Mesendoderm (in vitro differentiated cells): ENCODE results near the gene GJA4.

Experiments used
- DNase-seq: peaks from one replicate; pipeline ENCODE4 v3.0.0; 2013
- H2AK5ac ChIP-seq: 2 replicates; pipeline ENCODE4 v1.6.1; 2013; ENCODE audit warnings: low read length, inconsistent platforms
- H2BK120ac ChIP-seq: 2 replicates; pipeline ENCODE4 v1.6.1; 2013; ENCODE audit warnings: low read depth, mild to moderate bottlenecking, low read length, moderate library complexity, mixed read lengths
- H2BK15ac ChIP-seq: replicated peaks from 2 replicates; pipeline ENCODE4 v1.6.1; 2013; ENCODE audit warnings: low read depth, mild to moderate bottlenecking, moderate library complexity
- H2BK5ac ChIP-seq: 2 replicates; pipeline ENCODE4 v1.6.1; 2013; ENCODE audit warnings: low read length, inconsistent platforms
- H3K18ac ChIP-seq: 2 replicates; pipeline ENCODE4 v1.6.1; 2013; ENCODE audit warnings: mild to moderate bottlenecking, low read length, mixed read lengths
- H3K23ac ChIP-seq: one replicate; pipeline ENCODE4 v1.6.1; 2013; ENCODE audit warnings: low read length
- H3K27ac ChIP-seq: 2 replicates; pipeline ENCODE4 v1.5.1; 2013; ENCODE audit warnings: low read depth, mild to moderate bottlenecking, inconsistent platforms, low read length, moderate library complexity
- H3K27me3 ChIP-seq: 2 replicates; pipeline ENCODE4 v1.6.1; 2013; ENCODE audit warnings: low read length, control low read depth, mild to moderate bottlenecking, inconsistent platforms; ENCODE audit not compliant: insufficient read depth, poor library complexity
- H3K36me3 ChIP-seq: 2 replicates; pipeline ENCODE4 v1.6.1; 2013; ENCODE audit warnings: low read length, inconsistent platforms; ENCODE audit not compliant: control insufficient read depth, insufficient read depth
- H3K4ac ChIP-seq: one replicate; pipeline ENCODE4 v1.6.1; 2013; ENCODE audit warnings: low read depth, mild to moderate bottlenecking, low read length, moderate library complexity
- H3K4me1 ChIP-seq: 2 replicates; pipeline ENCODE4 v1.6.1; 2013; ENCODE audit warnings: low read depth, low read length, inconsistent platforms; ENCODE audit not compliant: control insufficient read depth
- H3K4me2 ChIP-seq: 2 replicates; pipeline ENCODE4 v1.6.1; 2013; ENCODE audit warnings: low read length
- H3K4me3 ChIP-seq: 2 replicates; pipeline ENCODE4 v1.5.1; 2013; ENCODE audit warnings: mild to moderate bottlenecking, low read length
- H3K56ac ChIP-seq: one replicate; pipeline ENCODE4 v1.6.1; 2013; ENCODE audit warnings: low read length
- H3K79me1 ChIP-seq: 2 replicates; pipeline ENCODE4 v1.6.1; 2013; ENCODE audit warnings: low read length, inconsistent platforms
- H3K79me2 ChIP-seq: 2 replicates; pipeline ENCODE4 v1.6.1; 2013; ENCODE audit warnings: mild to moderate bottlenecking, low read length; ENCODE audit not compliant: control insufficient read depth, insufficient read depth
- H3K9ac ChIP-seq: 2 replicates; pipeline ENCODE4 v1.6.1; 2013; ENCODE audit warnings: low read length, inconsistent platforms
- H4K5ac ChIP-seq: one replicate; pipeline ENCODE4 v1.6.1; 2013; ENCODE audit warnings: low read length
- H4K8ac ChIP-seq: one replicate; pipeline ENCODE4 v1.6.1; 2013; ENCODE audit warnings: low read depth, mild to moderate bottlenecking, control low read depth, low read length, moderate library complexity
- WGBS: extraction: QIAGEN DNeasy Blood & Tissue Kit; methylation state at CpG from one replicate; pipeline ENCODE4 v1.1.7; 2013; ENCODE audit warnings: low lambda C conversion rate, missing lambda C conversion rate; ENCODE audit not compliant: insufficient coverage; ENCODE audit errors: extremely low coverage; 5-methylcytosine and 5-hydroxymethylcytosine counted together

GJA4 gene

DNA sequence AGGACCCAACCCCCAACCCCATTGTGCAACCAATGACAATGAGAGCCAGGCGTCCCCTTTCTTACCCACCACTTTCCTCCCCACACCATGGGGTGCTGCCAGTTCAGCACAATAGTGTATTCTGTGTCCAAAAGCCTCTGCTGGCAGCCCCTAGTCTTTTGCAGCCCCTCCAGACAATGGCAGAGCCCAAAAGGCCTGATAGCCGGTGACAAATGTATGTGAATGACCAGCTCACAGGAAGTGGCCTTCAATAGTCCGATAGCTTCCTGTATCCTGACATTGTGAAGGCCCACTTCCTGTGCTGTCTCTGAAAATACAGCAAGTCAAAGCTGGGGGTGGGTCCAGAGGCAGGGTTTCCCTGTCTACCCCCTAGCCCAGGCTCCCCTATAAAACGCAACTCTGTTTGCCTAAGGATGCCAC is 50.2 kb downstream of the GJA4 start:
- Histone ChIP-seq H2BK15ac (no peak overlapping the region), H3K4ac (peak overlapping the region; percentile 41), H3K79me2 (no peaks in the 10 kb centered on the region), H2BK5ac (peak overlapping the region; percentile 75), H3K27me3 (no peaks in the 10 kb centered on the region), H3K56ac (peak overlapping the region; percentile 71), H3K4me1 (peaks cover 22% of the 10 kb centered on the region), H3K36me3 (no peaks in the 10 kb centered on the region), H3K4me2 (no peak overlapping the region), H3K9ac (no peak overlapping the region), H3K4me3 (no peak overlapping the region), H3K79me1 (no peaks in the 10 kb centered on the region), H3K27ac (peak overlapping the region; percentile 87), H3K23ac (no peak overlapping the region), H3K18ac (peak overlapping the region; percentile 60), H4K8ac (no peak overlapping the region), H2AK5ac (no peak overlapping the region), H4K5ac (no peak overlapping the region), H2BK120ac (no peak overlapping the region)
- WGBS: no CpG with 5 or more reads among the region's 4 CpGs
- peak; percentile 67 for DNase-seq

DNA sequence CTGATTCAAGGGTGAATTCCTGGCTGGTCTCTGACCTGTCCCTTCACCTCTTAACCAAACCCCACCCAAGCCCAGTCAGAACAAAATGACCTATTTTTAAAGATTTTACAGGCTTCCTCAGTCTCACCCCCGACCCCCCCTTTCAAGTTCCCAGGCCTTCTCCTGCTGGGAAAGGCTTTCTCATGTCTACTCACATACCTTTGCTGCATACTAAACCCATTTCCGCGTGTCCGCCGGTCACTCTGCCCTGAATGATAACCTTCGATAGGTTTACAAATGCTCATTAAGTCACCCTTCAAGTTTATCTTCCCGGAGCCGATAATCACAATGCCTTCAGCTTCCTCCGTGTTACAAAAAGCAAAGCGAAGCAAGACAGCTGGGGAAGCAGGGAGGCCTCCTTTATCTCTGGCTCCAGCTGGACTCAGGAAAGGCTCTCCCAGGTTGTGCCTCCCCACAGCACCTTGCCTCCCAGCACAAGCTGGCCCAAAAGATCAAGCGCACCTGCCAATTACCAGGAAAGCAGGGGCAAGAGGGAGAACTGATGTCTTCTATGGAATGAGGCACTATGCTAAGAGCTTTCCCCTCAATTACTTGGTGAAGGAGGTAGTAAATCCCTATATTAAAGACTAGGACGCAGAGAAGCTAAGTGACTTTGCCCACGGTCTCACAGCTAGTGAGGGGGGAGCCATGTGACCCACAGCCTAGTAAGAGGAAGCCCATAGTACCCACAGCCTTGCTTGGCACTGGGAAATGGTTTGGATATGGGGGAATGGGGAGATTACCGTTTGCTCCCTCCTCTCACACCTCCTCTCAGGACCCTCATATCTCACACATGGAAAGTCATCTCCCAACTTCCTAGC is 50.8 kb downstream of the GJA4 start:
- Histone ChIP-seq H3K18ac (peak overlapping the region; percentile 60), H3K4me1 (peaks cover 22% of the 10 kb centered on the region), H2BK5ac (peak overlapping the region; percentile 75), H3K79me1 (no peaks in the 10 kb centered on the region), H3K4me3 (no peak overlapping the region), H2BK120ac (no peak overlapping the region), H3K27ac (peak overlapping the region; percentile 87), H3K4me2 (no peak overlapping the region), H3K23ac (no peak overlapping the region), H2BK15ac (no peak overlapping the region), H3K56ac (peak overlapping the region; percentile 59), H2AK5ac (no peak overlapping the region), H4K8ac (no peak overlapping the region), H3K27me3 (no peaks in the 10 kb centered on the region), H3K4ac (no peak overlapping the region), H4K5ac (no peak overlapping the region), H3K36me3 (no peaks in the 10 kb centered on the region), H3K79me2 (no peaks in the 10 kb centered on the region), H3K9ac (peak overlapping the region; percentile 38)
- DNase-seq: peak; percentile 86
- no CpG with 5 or more reads among the region's 14 CpGs for WGBS

DNA sequence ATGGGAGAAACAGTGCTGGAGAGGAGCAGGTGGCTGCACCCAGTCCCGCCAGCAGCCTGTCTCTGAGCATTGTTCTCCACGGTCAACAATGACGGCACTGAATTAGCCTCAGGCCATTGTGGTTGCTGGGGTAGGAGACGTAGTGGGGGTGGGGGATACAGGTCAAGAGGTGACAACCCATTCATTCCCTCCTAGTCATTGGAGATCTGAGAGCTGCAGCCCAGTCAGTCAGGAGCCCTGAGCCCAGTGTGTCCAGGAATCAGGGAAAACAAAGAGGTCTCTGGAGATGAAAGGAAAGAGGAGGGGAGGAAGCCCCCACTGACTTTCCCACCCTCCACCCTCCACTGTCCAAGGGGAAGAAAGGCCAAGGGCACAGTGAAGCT is 51.4 kb downstream of the GJA4 start:
- no peak overlapping the region for H4K5ac ChIP-seq
- H2AK5ac ChIP-seq: peak overlapping the region; percentile 48
- no peaks in the 10 kb centered on the region for H3K27me3 ChIP-seq
- no peak overlapping the region for H2BK15ac ChIP-seq
- no peaks in the 10 kb centered on the region for H3K79me2 ChIP-seq
- H3K9ac ChIP-seq: peak overlapping the region; percentile 38
- peaks cover 22% of the 10 kb centered on the region for H3K4me1 ChIP-seq
- H3K23ac ChIP-seq: no peak overlapping the region
- H3K27ac ChIP-seq: peak overlapping the region; percentile 86
- WGBS: no CpG with 5 or more reads among the region's 4 CpGs
- no peak overlapping the region for H4K8ac ChIP-seq
- H2BK5ac ChIP-seq: peak overlapping the region; percentile 75
- no peak overlapping the region for H3K18ac ChIP-seq
- peak overlapping the region; percentile 5 for H3K4me2 ChIP-seq
- no peak overlapping the region for H3K4me3 ChIP-seq
- no peak overlapping the region for H2BK120ac ChIP-seq
- H3K79me1 ChIP-seq: no peaks in the 10 kb centered on the region
- DNase-seq: peak; percentile 94
- no peak overlapping the region for H3K4ac ChIP-seq
- H3K56ac ChIP-seq: peak overlapping the region; percentile 73
- no peaks in the 10 kb centered on the region for H3K36me3 ChIP-seq
